WERI-Rb-1 (cell line): Measurements from ENCODE around the gene NMNAT3.

Experiments
- DNase-seq: peaks from one replicate; pipeline ENCODE4 v3.0.0-alpha.2; 2020
- H3K27ac ChIP-seq: fragments of 250-450 bp; sonication (Bioruptor Pico); 2 replicates; pipeline ENCODE4 v1.5.1; 2020; ENCODE audit warnings: mild to moderate bottlenecking, moderate library complexity
- H3K27me3 ChIP-seq: fragments of 250-450 bp; sonication (Bioruptor Pico); 2 replicates; pipeline ENCODE4 v1.5.1; 2021; ENCODE audit warnings: mild to moderate bottlenecking, low read depth, moderate library complexity; ENCODE audit not compliant: insufficient read depth, severe bottlenecking
- H3K36me3 ChIP-seq: fragments of 250-450 bp; sonication (Bioruptor Pico); 2 replicates; pipeline ENCODE4 v1.5.1; 2020; ENCODE audit warnings: mild to moderate bottlenecking, moderate library complexity
- H3K4me3 ChIP-seq: 2 replicates; pipeline ENCODE4 v1.5.1; 2011; ENCODE audit warnings: low read depth, mild to moderate bottlenecking, control low read depth, low read length
- H3K9me3 ChIP-seq: fragments of 250-450 bp; sonication (Bioruptor Pico); 2 replicates; pipeline ENCODE4 v1.5.1; 2021; ENCODE audit warnings: mild to moderate bottlenecking, moderate library complexity; ENCODE audit not compliant: severe bottlenecking
- CTCF ChIP-seq: IDR thresholded peaks from 2 replicates; pipeline ENCODE4 v1.5.1; 2011; ENCODE audit warnings: low read depth, mild to moderate bottlenecking, control low read depth, inconsistent platforms, low read length

The NMNAT3 gene

GRCh38 chr3:139537361-139537760 is 140.4 kb downstream of the NMNAT3 start:
- no peak for TF ChIP-seq CTCF
- no peaks in the 10 kb centered on the region for H3K36me3 ChIP-seq
- DNase-seq = peak; percentile 39
- H3K9me3 ChIP-seq = peaks cover 2% of the 10 kb centered on the region
- H3K27me3 ChIP-seq = no peaks in the 10 kb centered on the region
- H3K27ac ChIP-seq = peak overlapping the region; percentile 98
- H3K4me3 ChIP-seq = no peak overlapping the region

- peak; percentile 61 for DNase-seq
Observed at GRCh38 chr3:139534992-139535879, 142.5 kb downstream of the NMNAT3 start.

GRCh38 chr3:139534455-139534812 is 143.3 kb downstream of the NMNAT3 start:
- H3K27me3 ChIP-seq = no peaks in the 10 kb centered on the region
- TF ChIP-seq CTCF = no peak
- peak; percentile 80 for DNase-seq
- H3K4me3 ChIP-seq = no peak overlapping the region
- H3K27ac ChIP-seq = peak overlapping the region; percentile 98
- peaks cover 2% of the 10 kb centered on the region for H3K9me3 ChIP-seq
- no peaks in the 10 kb centered on the region for H3K36me3 ChIP-seq

More at GRCh38 chr3:139534992-139535879, 142.5 kb downstream of the NMNAT3 start:
- Histone ChIP-seq H3K27me3 (no peaks in the 10 kb centered on the region), H3K9me3 (peaks cover 2% of the 10 kb centered on the region), H3K27ac (peak overlapping the region; percentile 98), H3K36me3 (no peaks in the 10 kb centered on the region), H3K4me3 (no peak overlapping the region)
- TF ChIP-seq CTCF = no peak

GRCh38 chr3:139533781-139534454 is 143.9 kb downstream of the NMNAT3 start:
- H3K4me3 ChIP-seq = peak overlapping the region; percentile 5; the same call in 1 of the 2 replicates
- peaks cover 1% of the 10 kb centered on the region for H3K9me3 ChIP-seq
- peak; percentile 91 for DNase-seq
- H3K27ac ChIP-seq = peak overlapping the region; percentile 98
- no peaks in the 10 kb centered on the region for H3K27me3 ChIP-seq
- no peak for TF ChIP-seq CTCF
- no peaks in the 10 kb centered on the region for H3K36me3 ChIP-seq

GRCh38 chr3:139532976-139533375 is 144.8 kb downstream of the NMNAT3 start:
- Histone ChIP-seq H3K36me3 (no peaks in the 10 kb centered on the region), H3K9me3 (no peaks in the 10 kb centered on the region), H3K4me3 (no peak overlapping the region), H3K27me3 (no peaks in the 10 kb centered on the region), H3K27ac (peak overlapping the region; percentile 98)
- TF ChIP-seq CTCF = no peak
- DNase-seq = peak; percentile 36
